Adrenal gland (tissue), 5 donors: ENCODE measurements around the gene RNF141.

ENCODE experiments used
- POLR2A ChIP-seq, 2 donors: fragments of 450-650 bp; IDR thresholded peaks; one replicate each; pipeline ENCODE4 v1.6.1; 2017; ENCODE audit warnings: antibody characterized with exemption in 2 of 2, mild to moderate bottlenecking in 2 of 2, moderate library complexity in 1 of 2
- TF ChIP-seq, protein P1 (sequence below), 6 experiments: fragments of 450-650 bp in 4 of 6; fragments of 200-600 bp in 2 of 6; sonication (generic) in 1 of 6; IDR thresholded peaks; 1 replicate in 5 of 6; 2 replicates in 1 of 6; pipeline versions ENCODE4 v1.5.1 to v1.8.0; 2016 to 2021; ENCODE audit warnings: antibody characterized with exemption in 6 of 6, mild to moderate bottlenecking in 2 of 6, moderate library complexity in 1 of 6
- donor health status: DM: no; HTN: no; CAD: no.

DNA sequence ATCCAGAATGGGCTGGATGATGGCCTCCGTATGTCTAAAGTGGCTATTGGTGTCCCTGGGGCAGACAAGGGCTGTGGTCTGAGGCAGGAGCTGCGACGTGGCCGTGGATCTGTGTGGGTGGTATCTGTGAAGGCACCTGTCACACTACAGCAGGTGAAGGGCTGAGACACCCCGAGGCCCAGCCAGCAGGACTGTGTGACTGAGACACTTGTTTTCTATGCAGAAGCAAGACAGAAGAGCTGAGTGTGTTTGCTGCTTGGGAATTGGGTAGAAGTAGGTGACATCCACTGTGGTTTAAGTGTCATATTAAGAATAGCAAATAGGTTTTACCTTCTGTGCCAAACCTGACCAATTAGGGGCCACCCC lies 51.0 kb downstream of the RNF141 start:
- TF ChIP-seq, protein P1, sequence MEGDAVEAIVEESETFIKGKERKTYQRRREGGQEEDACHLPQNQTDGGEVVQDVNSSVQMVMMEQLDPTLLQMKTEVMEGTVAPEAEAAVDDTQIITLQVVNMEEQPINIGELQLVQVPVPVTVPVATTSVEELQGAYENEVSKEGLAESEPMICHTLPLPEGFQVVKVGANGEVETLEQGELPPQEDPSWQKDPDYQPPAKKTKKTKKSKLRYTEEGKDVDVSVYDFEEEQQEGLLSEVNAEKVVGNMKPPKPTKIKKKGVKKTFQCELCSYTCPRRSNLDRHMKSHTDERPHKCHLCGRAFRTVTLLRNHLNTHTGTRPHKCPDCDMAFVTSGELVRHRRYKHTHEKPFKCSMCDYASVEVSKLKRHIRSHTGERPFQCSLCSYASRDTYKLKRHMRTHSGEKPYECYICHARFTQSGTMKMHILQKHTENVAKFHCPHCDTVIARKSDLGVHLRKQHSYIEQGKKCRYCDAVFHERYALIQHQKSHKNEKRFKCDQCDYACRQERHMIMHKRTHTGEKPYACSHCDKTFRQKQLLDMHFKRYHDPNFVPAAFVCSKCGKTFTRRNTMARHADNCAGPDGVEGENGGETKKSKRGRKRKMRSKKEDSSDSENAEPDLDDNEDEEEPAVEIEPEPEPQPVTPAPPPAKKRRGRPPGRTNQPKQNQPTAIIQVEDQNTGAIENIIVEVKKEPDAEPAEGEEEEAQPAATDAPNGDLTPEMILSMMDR (IDR thresholded peaks at IDR 0.05) = peak in 1 of 6 experiments; percentile 5
- no peak for TF ChIP-seq POLR2A (IDR thresholded peaks at IDR 0.05)
